Activated T-cell treated with anti-CD3 and anti-CD28 coated beads, Interleukin-2, amount 50 U/mL, for 24 hours (primary cell): ENCODE data around the gene ENDOD1.
"Not testable (repeated sequence)": the region's sequence is repeated elsewhere in the genome, so short reads cannot be mapped to it uniquely, and the experiment has no call there.

Experiments
- DNase-seq: peaks from one replicate; pipeline ENCODE4 v3.0.0-alpha.2; 2020
- H3K27ac Mint-ChIP-seq: 2 replicates; pipeline ENCODE4 v1.8.0; 2020; ENCODE audit warnings: mild to moderate bottlenecking, mixed read lengths
- H3K27me3 Mint-ChIP-seq: 2 replicates; pipeline ENCODE4 v1.8.0; 2020; ENCODE audit warnings: mixed read lengths
- H3K36me3 Mint-ChIP-seq: 2 replicates; pipeline ENCODE4 v1.8.0; 2020; ENCODE audit warnings: low read depth, mixed read lengths
- H3K4me1 Mint-ChIP-seq: 2 replicates; pipeline ENCODE4 v1.8.0; 2020; ENCODE audit warnings: low read depth, mixed read lengths
- H3K4me3 Mint-ChIP-seq: 2 replicates; pipeline ENCODE4 v1.8.0; 2020; ENCODE audit warnings: mild to moderate bottlenecking, moderate library complexity, mixed read lengths
- H3K9me3 Mint-ChIP-seq: 2 replicates; pipeline ENCODE4 v1.8.0; 2020; ENCODE audit warnings: mixed read lengths

ENDOD1 gene

DNA sequence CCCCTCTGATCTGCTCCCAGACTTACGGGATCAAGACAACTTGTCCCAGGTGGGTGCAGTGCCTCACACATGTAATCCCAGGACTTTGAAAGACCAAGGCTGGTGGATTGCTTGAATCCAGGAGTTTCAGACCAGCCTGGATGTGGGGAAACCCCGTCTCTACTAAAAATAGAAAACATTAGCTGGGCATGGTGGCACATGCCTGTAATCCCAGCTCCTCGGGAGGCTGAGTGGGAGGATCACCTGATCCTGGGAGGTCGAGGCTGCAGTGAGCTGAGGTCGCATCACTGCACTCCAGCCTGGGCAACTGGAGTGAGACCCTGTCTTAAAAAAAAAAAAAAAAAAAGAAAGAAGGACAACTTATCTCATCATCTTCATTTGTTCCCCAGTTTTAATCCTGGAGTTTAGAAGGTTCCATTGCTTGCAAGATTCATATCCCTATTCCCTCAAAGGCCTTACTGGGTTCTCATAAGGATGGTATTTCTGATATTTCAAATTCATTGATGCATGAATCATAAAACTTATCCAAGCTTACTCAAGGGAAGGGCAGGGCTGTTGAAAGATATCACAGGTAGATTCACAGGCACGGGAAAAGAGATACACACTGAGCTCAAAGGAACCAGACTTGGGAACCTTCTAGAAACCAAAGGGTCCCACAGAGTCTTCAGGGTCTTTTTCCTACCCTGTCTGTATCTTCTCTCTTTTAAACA lies 14.6 kb downstream of the ENDOD1 start:
- no peak overlapping the region for H3K27ac Mint-ChIP-seq
- H3K27me3 Mint-ChIP-seq: no peaks in the 10 kb centered on the region
- DNase-seq: no peak
- H3K9me3 Mint-ChIP-seq: no peaks in the 10 kb centered on the region
- H3K4me1 Mint-ChIP-seq: peaks cover 9% of the 10 kb centered on the region
- H3K36me3 Mint-ChIP-seq: peaks cover 21% of the 10 kb centered on the region
- H3K4me3 Mint-ChIP-seq: no peak overlapping the region

DNA sequence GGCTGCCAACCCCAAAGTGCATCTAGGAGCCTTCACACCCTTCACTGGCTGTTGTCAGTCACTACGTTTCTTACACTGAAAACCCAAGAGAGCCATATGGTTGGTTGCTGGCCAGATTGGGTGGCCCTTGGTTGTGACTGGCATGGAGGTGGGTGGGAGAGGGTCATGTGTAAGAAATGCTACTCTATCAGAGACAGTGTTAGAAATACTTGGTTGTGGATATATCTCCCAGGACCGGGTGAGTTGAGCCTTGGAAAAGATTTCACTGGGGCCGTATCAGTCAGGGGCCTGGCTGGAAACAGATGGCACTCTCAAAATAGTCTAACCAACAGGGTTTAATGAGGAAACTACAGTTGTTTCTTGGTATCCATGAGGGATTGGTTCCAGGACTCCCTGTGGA lies 15.2 kb downstream of the ENDOD1 start:
- Mint-ChIP-seq H3K4me1 (peaks cover 9% of the 10 kb centered on the region), H3K36me3 (peaks cover 27% of the 10 kb centered on the region), H3K27ac (no peak overlapping the region), H3K4me3 (no peak overlapping the region), H3K9me3 (no peaks in the 10 kb centered on the region), H3K27me3 (no peaks in the 10 kb centered on the region)
- no peak for DNase-seq

DNA sequence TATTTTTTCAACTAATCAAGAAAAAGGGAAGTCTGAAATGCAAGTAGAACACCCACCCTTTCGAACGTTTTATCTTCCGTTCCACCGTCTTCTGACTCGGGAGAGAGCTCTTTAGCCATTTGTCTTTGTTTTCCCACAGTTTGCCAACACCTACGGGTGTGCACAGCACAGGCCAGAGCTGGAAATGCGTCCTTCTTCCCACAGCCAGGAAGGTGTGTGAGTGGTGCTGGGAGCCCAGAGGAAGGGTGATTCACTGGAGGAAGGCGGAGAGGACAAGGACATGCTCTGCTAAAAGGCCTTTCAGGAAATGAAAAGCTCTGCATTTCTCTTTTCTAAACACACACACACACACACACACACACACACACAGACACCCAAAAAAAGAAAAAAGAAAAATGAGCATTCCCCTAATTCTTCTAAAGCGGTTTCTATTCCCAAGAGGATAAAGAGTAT lies 18.5 kb downstream of the ENDOD1 start:
- Mint-ChIP-seq H3K27ac (no peak overlapping the region), H3K9me3 (no peaks in the 10 kb centered on the region), H3K27me3 (no peaks in the 10 kb centered on the region), H3K4me3 (no peak overlapping the region), H3K4me1 (peaks cover 2% of the 10 kb centered on the region), H3K36me3 (peaks cover 20% of the 10 kb centered on the region)
- DNase-seq: no peak

DNA sequence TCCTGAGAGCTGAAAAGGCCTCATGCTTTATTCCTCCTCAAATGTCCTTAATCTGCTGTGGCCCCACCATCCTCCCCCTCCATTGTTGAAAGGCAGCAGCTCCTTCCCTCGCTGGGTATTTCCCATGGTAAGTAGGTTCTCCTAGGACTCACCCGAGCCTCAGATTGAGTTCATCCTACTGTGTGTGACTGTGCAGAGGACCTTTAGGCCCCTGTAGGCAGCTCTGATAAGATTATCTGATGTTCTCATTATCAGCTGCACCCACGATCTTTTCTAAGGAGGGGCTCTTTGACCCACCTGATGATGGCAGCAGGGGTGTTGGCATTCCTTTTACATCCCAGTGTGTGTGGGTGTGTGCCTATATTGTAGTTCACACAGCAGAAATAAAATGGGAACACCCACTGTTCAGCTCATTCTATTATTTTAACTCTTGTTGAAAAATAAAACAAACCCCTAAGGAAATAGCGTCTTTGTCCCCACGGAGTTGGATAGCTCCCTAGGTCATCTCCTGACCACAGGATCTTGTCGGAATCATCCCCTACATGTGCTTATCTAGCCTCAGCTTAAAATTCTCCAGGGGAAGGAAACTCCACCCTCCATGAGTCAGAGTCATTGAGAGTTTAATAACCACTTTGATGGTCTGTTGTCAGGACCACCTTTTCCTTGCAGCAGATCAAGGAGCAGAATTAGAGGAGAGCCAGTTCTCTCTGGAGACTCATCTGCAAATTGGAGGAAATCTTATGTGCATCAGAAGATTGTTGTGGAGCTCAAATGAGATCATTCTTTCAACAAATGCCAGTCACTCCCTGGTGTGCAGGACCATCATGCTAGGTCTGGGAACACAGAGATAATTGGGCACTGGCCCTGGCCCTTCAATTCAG lies 19.3 kb downstream of the ENDOD1 start:
- DNase-seq: no peak
- Mint-ChIP-seq H3K4me3 (no peak overlapping the region), H3K36me3 (peaks cover 20% of the 10 kb centered on the region), H3K27me3 (no peaks in the 10 kb centered on the region), H3K9me3 (no peaks in the 10 kb centered on the region), H3K27ac (no peak overlapping the region), H3K4me1 (peaks cover 2% of the 10 kb centered on the region)

DNA sequence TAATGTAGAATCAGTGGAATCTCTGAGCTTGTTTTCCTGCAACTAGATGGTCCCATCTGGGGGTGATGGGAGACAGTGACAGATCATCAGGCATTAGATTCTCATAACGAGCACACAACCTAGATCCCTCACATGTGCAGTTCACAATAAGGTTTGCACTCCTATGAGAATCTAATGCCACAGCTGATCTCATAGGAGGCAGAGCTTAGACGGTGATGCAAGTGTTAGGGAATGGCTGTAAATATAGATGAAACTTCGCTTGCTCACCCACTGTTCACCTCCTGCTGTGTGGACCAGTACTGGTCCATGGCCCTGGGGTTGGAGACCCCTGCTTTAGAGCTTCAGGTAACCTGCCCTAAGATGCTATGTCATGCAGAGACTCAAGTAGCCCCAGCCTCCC lies 21.8 kb downstream of the ENDOD1 start:
- not testable (repeated sequence) for H3K27me3 Mint-ChIP-seq, H3K27ac Mint-ChIP-seq, H3K9me3 Mint-ChIP-seq, H3K4me1 Mint-ChIP-seq, H3K4me3 Mint-ChIP-seq, DNase-seq
- H3K36me3 Mint-ChIP-seq: peaks cover 20% of the 10 kb centered on the region

DNA sequence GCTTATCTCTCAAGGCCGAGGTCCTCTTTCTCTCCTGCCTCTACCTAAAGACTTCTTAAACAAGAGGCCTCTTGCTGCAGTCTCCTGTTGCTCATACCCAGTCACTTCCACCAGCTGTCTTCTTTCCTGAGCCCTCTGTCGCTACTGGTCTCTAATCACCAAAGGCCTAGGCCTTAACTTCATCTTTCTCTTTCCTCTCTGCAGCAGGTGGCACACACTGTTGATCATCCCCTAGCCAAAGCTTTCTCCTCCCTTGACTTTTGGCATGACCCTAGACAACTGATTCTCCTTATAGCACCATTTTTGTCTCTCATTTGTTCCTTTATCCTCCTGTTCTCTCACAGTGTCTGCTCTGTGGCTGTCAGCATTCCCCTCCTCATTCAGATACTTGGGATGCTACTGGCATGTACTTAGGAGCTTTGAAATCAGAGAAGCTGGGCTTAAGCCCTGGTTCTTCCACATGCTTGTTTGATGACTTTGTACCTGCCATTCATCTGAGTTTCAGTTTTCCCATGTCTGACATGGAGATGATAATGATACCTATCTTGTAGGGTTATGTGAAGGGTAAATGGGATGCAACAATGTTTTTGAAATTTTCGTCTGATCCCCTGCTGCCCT lies 22.4 kb downstream of the ENDOD1 start:
- no peak for DNase-seq
- H3K27ac Mint-ChIP-seq: no peak overlapping the region
- peaks cover 20% of the 10 kb centered on the region for H3K36me3 Mint-ChIP-seq

DNA sequence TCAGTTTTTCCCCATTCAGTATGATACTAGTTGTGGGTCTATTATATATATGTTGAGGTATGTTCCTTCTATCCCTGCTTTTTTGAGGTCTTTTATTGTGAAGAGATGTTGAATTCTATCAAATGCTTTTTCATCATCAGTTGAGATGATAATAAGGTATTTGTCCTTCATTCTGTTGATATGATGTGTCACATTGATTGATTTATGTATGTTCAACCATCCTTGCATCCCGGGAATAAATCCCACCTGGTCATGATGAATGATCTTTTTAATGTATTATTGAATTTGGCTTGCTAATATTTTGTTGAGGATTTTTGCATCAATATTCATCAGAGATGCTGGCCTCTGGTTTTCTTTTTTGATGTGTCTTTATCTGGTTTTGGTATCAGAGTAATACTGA lies 26.0 kb downstream of the ENDOD1 start:
- Mint-ChIP-seq H3K4me3 (no peak overlapping the region), H3K27ac (no peak overlapping the region), H3K27me3 (no peaks in the 10 kb centered on the region), H3K4me1 (peaks cover 3% of the 10 kb centered on the region), H3K9me3 (no peaks in the 10 kb centered on the region), H3K36me3 (no peaks in the 10 kb centered on the region)
- no peak for DNase-seq

More for the DNA sequence above, 22.4 kb downstream of the ENDOD1 start:
- Mint-ChIP-seq H3K27me3 (no peaks in the 10 kb centered on the region), H3K4me1 (peaks cover 2% of the 10 kb centered on the region), H3K4me3 (no peak overlapping the region), H3K9me3 (no peaks in the 10 kb centered on the region)

DNA sequence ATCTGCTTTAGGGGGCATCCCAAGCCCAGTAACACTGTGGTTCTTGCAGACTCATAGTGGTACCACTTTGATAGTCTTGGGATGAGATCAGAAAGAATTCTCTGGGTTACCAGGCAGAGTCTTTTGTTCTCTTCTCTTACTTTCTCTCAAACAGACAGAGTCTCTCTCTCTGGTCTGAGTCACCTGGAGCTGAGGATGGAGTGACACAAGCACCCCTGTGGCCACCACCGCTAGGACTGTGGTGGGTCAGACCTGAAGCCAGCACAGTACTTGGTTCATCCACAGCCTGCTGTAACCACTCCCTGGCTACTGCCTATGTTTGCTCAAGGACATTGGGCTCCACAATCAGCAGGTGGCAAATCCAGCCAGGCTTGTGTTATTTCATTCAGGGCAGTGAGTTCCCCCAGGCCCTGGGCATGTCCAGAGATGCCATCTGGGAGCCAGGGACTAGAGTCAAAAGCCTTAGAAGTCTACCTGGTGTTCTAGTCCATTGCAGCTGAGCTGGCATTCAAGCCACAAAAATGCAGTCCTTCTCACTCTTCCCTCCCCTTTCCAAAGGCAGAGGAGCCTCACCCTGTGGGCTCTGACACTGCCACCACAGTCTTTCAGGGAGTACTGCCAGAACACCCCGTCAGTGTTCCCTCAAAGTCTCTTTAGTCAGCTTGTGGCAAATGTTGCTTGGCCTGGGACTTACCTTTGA lies 29.9 kb downstream of the ENDOD1 start:
- DNase-seq: no peak
- no peaks in the 10 kb centered on the region for H3K36me3 Mint-ChIP-seq
- no peaks in the 10 kb centered on the region for H3K27me3 Mint-ChIP-seq
- H3K27ac Mint-ChIP-seq: no peak overlapping the region
- no peaks in the 10 kb centered on the region for H3K9me3 Mint-ChIP-seq
- H3K4me1 Mint-ChIP-seq: peaks cover 3% of the 10 kb centered on the region
- H3K4me3 Mint-ChIP-seq: no peak overlapping the region

DNA sequence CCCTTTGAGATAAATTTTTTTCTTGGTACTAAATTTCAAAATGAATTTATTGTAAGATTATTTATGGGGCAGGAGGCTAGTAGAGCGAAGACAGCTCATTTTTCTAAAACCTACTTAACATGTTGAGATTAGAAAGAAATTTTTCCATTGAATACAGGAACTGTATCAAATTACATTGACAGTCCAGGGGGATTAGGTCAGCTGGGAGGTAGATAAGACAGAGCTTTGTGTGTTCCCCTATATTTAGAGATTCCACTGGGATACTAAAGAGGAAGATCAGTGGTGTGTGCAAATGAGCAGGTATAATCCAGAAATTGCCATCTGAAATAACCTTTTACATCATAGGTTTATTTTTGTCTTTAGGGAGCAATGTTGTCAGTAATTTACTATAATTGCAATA lies 32.1 kb downstream of the ENDOD1 start:
- Mint-ChIP-seq H3K36me3 (no peaks in the 10 kb centered on the region), H3K9me3 (no peaks in the 10 kb centered on the region), H3K27me3 (no peaks in the 10 kb centered on the region)

DNA sequence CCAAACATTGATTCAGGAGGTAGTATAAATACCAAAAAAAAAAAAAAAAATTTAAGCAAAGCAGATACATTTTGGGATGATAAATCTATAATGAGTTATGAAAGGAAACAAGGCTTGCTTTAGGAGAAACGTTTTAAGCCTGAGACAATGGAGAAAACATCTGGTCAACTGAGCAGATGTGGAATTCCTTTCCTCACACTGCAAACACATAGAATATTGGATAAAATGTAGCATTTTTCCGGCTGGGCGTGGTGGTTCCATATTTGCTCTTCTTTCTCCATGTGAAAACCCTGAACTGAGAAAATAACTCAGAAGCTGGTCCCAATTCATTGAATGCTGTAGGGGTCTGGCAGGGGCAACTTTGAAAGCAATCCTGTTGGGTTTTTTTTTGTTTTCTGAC lies 33.9 kb downstream of the ENDOD1 start:
- H3K9me3 Mint-ChIP-seq: no peaks in the 10 kb centered on the region
- H3K4me1 Mint-ChIP-seq: peaks cover 4% of the 10 kb centered on the region
- no peak for DNase-seq
- no peak overlapping the region for H3K4me3 Mint-ChIP-seq
- H3K27me3 Mint-ChIP-seq: no peaks in the 10 kb centered on the region
- H3K36me3 Mint-ChIP-seq: peaks cover 7% of the 10 kb centered on the region
- H3K27ac Mint-ChIP-seq: no peak overlapping the region

More for the DNA sequence above, 32.1 kb downstream of the ENDOD1 start:
- H3K4me1 Mint-ChIP-seq: peaks cover 3% of the 10 kb centered on the region
- DNase-seq: no peak
- no peak overlapping the region for H3K27ac Mint-ChIP-seq
- H3K4me3 Mint-ChIP-seq: no peak overlapping the region

DNA sequence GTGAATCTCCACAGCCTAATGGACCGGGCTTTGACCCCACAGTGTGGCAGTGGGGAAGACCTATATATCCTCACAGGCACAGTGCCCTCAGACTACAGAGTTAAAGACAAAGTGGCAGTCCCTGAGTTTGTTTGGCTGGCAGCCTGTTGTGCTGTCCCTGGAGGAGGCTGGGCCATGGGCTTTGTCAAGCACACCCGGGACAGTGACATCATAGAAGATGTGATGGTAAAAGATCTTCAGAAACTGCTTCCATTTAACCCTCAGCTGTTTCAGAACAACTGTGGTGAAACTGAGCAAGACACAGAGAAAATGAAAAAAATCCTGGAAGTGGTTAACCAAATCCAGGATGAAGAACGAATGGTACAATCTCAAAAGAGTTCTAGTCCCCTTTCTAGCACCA lies 39.0 kb downstream of the ENDOD1 start:
- Mint-ChIP-seq H3K36me3 (peaks cover 25% of the 10 kb centered on the region), H3K4me1 (peaks cover 3% of the 10 kb centered on the region), H3K27me3 (no peaks in the 10 kb centered on the region), H3K27ac (no peak overlapping the region), H3K4me3 (no peak overlapping the region), H3K9me3 (no peaks in the 10 kb centered on the region)
- DNase-seq: no peak

DNA sequence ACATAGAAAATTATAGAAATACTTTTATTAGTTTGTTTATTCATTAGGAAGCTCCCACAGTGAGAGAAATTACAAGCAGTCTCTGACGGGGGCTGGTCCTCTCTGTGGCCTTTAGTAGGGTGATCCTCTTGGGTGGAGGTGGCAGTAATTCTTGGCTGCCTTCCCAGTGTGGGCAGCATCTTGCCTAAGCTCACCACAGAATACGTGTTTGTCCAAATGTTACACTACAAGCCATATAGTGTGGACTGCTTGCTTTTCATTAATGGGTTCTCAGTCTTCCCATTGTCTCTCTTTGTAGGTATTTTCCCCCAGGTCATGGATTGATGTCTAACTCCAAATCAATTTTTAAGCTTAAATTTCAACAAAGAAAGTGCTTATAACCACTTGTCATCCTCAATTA lies 43.3 kb downstream of the ENDOD1 start:
- H3K36me3 Mint-ChIP-seq: peaks cover 24% of the 10 kb centered on the region
- no peak overlapping the region for H3K4me3 Mint-ChIP-seq
- H3K27ac Mint-ChIP-seq: no peak overlapping the region
- no peaks in the 10 kb centered on the region for H3K9me3 Mint-ChIP-seq
- H3K27me3 Mint-ChIP-seq: no peaks in the 10 kb centered on the region
- no peak for DNase-seq
- H3K4me1 Mint-ChIP-seq: peaks cover 5% of the 10 kb centered on the region

DNA sequence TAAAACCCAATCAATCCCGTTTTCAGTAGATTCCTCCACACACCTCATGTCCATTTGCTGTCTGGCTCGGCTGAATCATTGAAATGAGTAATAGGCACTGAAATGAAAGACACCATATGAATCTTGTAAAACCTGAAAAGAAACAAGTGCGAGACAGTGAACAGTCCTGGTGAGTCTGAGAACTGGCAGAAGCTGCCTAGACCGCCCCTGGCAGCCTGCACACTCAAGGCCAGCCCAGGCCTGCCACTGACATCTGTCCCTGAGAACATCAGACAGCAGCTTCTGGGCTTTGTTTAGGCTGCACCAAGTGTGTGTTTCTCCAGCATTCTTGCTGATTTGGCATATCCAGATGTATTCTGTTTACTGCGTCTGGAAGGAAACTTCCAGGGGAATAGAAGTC lies 44.8 kb downstream of the ENDOD1 start:
- DNase-seq: no peak
- Mint-ChIP-seq H3K4me3 (no peak overlapping the region), H3K27ac (no peak overlapping the region), H3K27me3 (no peaks in the 10 kb centered on the region), H3K4me1 (peaks cover 2% of the 10 kb centered on the region), H3K36me3 (peaks cover 11% of the 10 kb centered on the region), H3K9me3 (no peaks in the 10 kb centered on the region)

DNA sequence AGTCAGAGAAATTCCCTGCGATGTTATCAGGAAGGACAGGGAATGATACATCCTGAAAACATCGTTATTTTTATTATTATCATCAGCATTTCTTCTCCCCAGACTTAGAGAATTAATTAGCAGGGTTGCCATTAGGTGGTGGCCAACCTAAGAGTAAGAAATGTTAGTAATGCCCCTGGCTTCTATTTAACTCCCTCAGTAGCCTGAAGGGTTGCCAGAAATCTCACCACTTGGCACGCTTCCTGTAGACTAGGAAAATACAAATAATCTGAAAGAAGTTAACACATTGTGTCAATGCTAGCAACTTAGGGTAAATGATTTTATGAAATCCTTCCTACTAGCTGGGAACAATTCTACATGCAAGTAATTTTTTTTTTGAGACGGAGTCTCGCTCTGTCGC lies 45.5 kb downstream of the ENDOD1 start:
- H3K9me3 Mint-ChIP-seq: no peaks in the 10 kb centered on the region
- H3K4me1 Mint-ChIP-seq: peaks cover 2% of the 10 kb centered on the region
- DNase-seq: no peak
- peaks cover 6% of the 10 kb centered on the region for H3K36me3 Mint-ChIP-seq
- H3K27me3 Mint-ChIP-seq: no peaks in the 10 kb centered on the region
- H3K4me3 Mint-ChIP-seq: no peak overlapping the region
- no peak overlapping the region for H3K27ac Mint-ChIP-seq
